ENCODE data around the gene C9orf78. TPM values are rescaled to one million over a fixed set of nuclear protein-coding genes. Genes with fewer than 3 reads are reported as not detected.

Gene C9orf78
- total and polyA plus RNA-seq, 9 of the 15 experiments (the other 6 are each of a cell fraction or from before 2014, with no cell fraction given): 94.6 to 266 (median 202) TPM

GRCh38 chr9:129858167-129858962, 23.3 kb upstream of the C9orf78 start (continued):
- TF ChIP-seq ZNF398 (CRISPR knock-in tag; IDR thresholded peaks at IDR 0.05): no peak
- no peak for TF ChIP-seq ZNF695 (CRISPR knock-in tag; IDR thresholded peaks at IDR 0.05)
- no peak for TF ChIP-seq SREBF2 (CRISPR knock-in tag; IDR thresholded peaks at IDR 0.05)
- TF ChIP-seq ZNF79 (CRISPR knock-in tag; IDR thresholded peaks at IDR 0.05; ENCODE audit: low read depth): no peak
- TF ChIP-seq STAT5A (IDR thresholded peaks at IDR 0.05; ENCODE audit: borderline replicate concordance, low read length): no peak
- TF ChIP-seq ZSCAN29 (IDR thresholded peaks at IDR 0.05): no peak
- TF ChIP-seq CEBPG (CRISPR knock-in tag; IDR thresholded peaks at IDR 0.05): no peak
- TF ChIP-seq CEBPG (tag; conservative IDR thresholded peaks at IDR 0.05 in 1 of 2, IDR thresholded peaks at IDR 0.05 in 1 of 2): no peak
- TF ChIP-seq ZNF232 (CRISPR knock-in tag; IDR thresholded peaks at IDR 0.05): no peak
- TF ChIP-seq RBM39 (optimal IDR thresholded peaks at IDR 0.05; ENCODE audit: low read depth, low read length): no peak
- peak; percentile 15; the same call in 1 of the 2 replicates for TF ChIP-seq CXXC5 (CRISPR knock-in tag; IDR thresholded peaks at IDR 0.05)
- no peak for TF ChIP-seq ZNF778 (CRISPR knock-in tag; IDR thresholded peaks at IDR 0.05)
- no peak for TF ChIP-seq FIP1L1 (IDR thresholded peaks at IDR 0.05; ENCODE audit: low read depth, low read length, poor library complexity, severe bottlenecking)
- no peak for TF ChIP-seq HNRNPH1 (optimal IDR thresholded peaks at IDR 0.05; ENCODE audit: low read depth, low read length)
- no peak for TF ChIP-seq BRF1 (IDR thresholded peaks at IDR 0.05; ENCODE audit: borderline replicate concordance, extremely low read depth, insufficient read length)
- no peak for TF ChIP-seq BMI1 (IDR thresholded peaks at IDR 0.05; ENCODE audit: low read length)
- no peak for TF ChIP-seq MNT (conservative IDR thresholded peaks at IDR 0.05)
- TF ChIP-seq SRSF9 (IDR thresholded peaks at IDR 0.05; ENCODE audit: borderline replicate concordance, low read depth, low read length): no peak
- no peak for TF ChIP-seq ZC3H4 (CRISPR knock-in tag; IDR thresholded peaks at IDR 0.05; ENCODE audit: borderline replicate concordance)
- TF ChIP-seq POLR2B (IDR thresholded peaks at IDR 0.05; ENCODE audit: low read depth, partially characterized antibody): peak; percentile 64
- no peak for TF ChIP-seq FOXJ3 (CRISPR knock-in tag; IDR thresholded peaks at IDR 0.05)
- TF ChIP-seq HDGF (IDR thresholded peaks at IDR 0.05): no peak
- TF ChIP-seq ZNF384 (IDR thresholded peaks at IDR 0.05; ENCODE audit: low read depth, low read length): no peak
- no peak for TF ChIP-seq NUFIP1 (IDR thresholded peaks at IDR 0.05; ENCODE audit: partially characterized antibody)
- no peak for TF ChIP-seq MEF2D (tag; conservative IDR thresholded peaks at IDR 0.05; ENCODE audit: low read depth)
- peak in 2 of 3 experiments; percentile 67 to 83 for TF ChIP-seq YY1 (IDR thresholded peaks at IDR 0.05; ENCODE audit: borderline replicate concordance in 1 of 3, control insufficient read depth in 1 of 3, extremely low read depth in 1 of 3, insufficient read depth in 3 of 3, insufficient read length in 1 of 3, insufficient replicate concordance in 2 of 3, low read depth in 1 of 3, low read length in 2 of 3)
- TF ChIP-seq NCOA6 (IDR thresholded peaks at IDR 0.05): no peak
